GM21529 (cell line): Measurements from ENCODE around the gene LRRC23.
"Not testable (repeated sequence)": the region's sequence is repeated elsewhere in the genome, so short reads cannot be mapped to it uniquely, and the experiment has no call there.

Source experiments
- ATAC-seq: cut with Tn5 transposase; IDR thresholded peaks from one replicate; pipeline ENCODE4 v1.9.1; 2021; ENCODE audit not compliant: unreplicated experiment

The LRRC23 gene

DNA sequence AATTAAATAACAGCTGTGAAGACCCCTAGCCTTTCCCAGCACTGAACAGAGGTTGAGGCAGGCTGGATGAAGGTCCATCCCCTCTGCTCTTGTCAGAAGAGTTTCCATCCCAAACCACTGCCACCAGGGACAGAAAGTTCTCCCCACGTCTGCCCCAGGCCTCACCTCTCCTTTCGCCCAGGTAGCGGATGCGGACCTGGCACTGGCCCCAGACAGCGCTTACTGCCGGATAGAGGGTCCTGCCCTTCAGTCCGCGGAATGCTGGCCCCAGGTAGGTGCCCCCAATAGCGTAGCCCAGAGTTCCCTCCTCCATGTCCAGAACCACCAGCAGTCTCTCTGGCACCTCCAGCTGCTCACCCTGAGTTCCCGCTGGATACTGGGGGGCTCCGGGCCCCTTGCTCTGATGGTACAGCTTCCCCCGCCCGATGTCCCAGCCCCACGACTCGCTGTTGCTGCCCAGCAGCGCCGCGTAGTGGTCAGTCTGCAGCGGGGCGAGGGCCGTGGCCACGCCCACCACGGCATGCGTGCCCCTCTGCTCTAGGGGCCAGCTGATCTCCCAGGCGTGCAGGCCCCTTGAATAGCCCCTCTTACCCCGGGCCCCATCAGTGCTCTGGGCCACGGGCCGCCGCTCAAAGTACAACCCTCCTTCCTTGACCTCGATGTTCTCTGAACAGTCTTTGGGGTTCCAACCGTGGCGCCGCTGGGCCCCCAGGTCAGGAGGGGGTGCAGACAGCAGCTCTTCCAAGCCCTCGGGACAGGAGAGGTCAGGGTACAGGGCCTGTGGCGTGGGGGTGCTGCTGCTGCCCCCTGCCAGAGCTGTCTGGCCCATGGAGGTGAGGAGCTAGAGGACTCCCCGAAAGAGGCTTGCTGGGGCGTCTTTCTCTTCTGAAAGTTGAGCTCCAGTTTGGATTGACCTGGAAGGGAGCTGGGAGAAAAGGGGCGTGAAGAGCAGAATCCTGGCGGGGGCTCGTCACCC is 32.3 kb upstream of the LRRC23 start:
- ATAC-seq, result no peak

- ATAC-seq, result peak; percentile 70
Observed at GRCh38 chr12:6873094-6874014, 31.3 kb upstream of the LRRC23 start, which contains the start of gene SPSB2. SPSB2 (minus strand) TSS chr12:6873303; CDS start chr12:6872901, 402 bp downstream.

- not testable (repeated sequence) for ATAC-seq
Observed at GRCh38 chr12:6874015-6874368, 30.6 kb upstream of the LRRC23 start.

GRCh38 chr12:6879824-6880223 is 24.8 kb upstream of the LRRC23 start:
- ATAC-seq, result not testable (repeated sequence)

GRCh38 chr12:6883252-6883651 is 21.4 kb upstream of the LRRC23 start:
- no peak for ATAC-seq

DNA sequence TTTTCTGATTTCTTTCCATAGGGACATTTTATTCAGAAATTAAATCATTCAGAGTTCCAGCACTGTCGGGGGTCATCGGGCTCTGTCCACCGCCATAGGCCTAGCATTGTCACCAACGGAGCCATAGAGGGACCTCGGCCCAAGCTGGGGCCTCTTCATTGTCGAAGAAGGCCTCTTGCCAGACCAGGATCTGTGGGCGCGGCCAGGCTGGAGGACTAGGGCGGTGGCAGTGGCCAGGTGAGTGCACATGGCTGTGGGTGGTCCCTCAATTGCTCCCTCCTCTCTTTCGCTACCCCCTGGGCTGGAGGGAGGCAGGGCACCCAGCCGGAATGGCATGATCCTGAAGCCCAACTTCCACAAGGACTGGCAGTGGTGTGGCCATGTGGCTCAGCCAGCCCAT is 20.9 kb upstream of the LRRC23 start:
- ATAC-seq, result no peak

GRCh38 chr12:6884539-6884938 is 20.1 kb upstream of the LRRC23 start:
- no peak for ATAC-seq

GRCh38 chr12:6886206-6886999 is 18.2 kb upstream of the LRRC23 start:
- not testable (repeated sequence) for ATAC-seq

- ATAC-seq, result no peak
Observed at GRCh38 chr12:6887460-6887859, 17.2 kb upstream of the LRRC23 start.

DNA sequence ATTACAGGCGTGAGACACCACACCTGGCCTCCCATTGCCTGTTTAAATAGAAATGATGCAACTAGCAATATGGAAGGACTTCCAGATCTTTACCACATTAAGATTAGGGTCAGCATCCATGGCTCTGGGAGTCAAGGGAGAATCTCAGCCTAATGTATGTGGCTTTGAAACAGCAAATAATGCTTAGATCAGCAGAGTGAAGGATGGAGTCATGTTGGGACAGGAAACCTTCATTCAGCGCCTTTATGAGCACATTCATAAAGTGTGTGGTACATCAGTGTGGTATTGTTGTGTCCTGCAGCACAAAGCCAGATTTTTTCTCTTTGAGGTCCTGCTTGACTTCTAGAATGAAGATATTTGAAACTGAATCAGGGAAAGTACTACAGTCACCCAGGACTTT is 16.3 kb upstream of the LRRC23 start:
- ATAC-seq, result no peak

DNA sequence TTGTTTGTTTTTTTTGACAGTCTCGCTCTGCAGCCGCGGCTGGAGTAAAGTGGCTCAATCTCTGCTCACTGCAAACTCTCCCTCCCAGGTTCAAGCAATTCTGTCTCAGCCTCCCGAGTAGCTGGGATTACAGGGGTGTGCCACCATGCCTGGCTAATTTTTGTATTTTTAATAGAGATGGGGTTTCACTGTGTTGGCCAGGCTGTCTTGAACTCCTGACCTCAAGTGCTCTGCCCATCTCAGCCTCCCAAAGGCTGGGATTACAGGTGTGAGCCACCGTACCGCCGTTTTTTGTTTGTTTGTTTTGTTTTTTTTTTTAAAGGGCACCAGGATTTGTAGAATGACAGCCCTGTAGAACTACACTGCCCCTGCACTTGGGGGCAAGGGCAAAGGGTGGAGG is 15.8 kb upstream of the LRRC23 start:
- ATAC-seq, result not testable (repeated sequence)

DNA sequence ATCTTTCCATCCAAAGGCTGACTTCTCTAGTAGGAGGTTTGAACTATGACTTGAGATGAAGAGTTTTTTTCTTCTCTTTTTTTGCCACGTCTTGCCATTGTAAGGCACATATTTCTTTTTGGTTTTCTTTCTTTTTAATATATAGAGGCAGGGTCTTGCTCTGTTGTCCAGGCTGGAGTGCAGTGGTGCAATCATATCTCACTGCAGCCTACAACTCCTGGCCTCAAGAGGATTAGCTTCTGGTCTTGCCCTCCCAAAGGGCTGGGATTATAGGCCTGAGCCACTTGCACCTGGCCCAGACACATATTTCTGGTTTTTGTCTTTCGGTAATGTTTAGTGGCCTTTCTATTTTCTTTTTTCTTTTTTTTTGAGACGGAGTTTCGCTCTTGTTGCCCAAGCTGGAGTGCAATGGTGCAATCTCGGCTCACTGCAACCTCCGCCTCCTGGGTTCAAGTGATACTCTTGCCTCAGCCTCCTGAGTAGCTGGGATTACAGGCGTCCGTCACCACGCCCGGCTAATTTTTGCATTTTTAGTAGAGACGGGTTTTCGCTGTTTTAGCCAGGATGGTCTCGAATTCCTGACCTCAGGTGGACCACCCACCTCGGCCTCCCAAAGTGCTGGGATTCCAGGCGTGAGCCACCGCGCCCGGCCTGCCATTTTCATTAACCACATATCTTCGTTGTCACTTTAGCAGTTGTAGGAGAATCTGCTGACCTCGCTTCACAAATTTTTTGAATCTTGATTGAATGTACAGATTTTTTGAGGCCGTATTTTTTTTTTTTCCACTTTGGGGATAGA is 14.6 kb upstream of the LRRC23 start:
- not testable (repeated sequence) for ATAC-seq

GRCh38 chr12:6890789-6891645 is 13.6 kb upstream of the LRRC23 start:
- ATAC-seq, result peak; percentile 95

GRCh38 chr12:6891646-6892001 is 13.0 kb upstream of the LRRC23 start:
- ATAC-seq, result no peak

GRCh38 chr12:6892683-6893082 is 11.9 kb upstream of the LRRC23 start:
- not testable (repeated sequence) for ATAC-seq

GRCh38 chr12:6894321-6894720 is 10.3 kb upstream of the LRRC23 start:
- no peak for ATAC-seq

GRCh38 chr12:6896846-6897435 is 7.7 kb upstream of the LRRC23 start:
- ATAC-seq, result no peak

- ATAC-seq, result no peak
Observed at GRCh38 chr12:6899427-6899826, 5.2 kb upstream of the LRRC23 start.
